ENCODE measurements around the gene KDM1A.
"Not testable (repeated sequence)": the region's sequence is repeated elsewhere in the genome, so short reads cannot be mapped to it uniquely, and the experiment has no call there.

Gene KDM1A

GRCh38 chr1:22975694-22976093 is 43.6 kb upstream of the KDM1A start (continued):
- TF ChIP-seq, protein P1, sequence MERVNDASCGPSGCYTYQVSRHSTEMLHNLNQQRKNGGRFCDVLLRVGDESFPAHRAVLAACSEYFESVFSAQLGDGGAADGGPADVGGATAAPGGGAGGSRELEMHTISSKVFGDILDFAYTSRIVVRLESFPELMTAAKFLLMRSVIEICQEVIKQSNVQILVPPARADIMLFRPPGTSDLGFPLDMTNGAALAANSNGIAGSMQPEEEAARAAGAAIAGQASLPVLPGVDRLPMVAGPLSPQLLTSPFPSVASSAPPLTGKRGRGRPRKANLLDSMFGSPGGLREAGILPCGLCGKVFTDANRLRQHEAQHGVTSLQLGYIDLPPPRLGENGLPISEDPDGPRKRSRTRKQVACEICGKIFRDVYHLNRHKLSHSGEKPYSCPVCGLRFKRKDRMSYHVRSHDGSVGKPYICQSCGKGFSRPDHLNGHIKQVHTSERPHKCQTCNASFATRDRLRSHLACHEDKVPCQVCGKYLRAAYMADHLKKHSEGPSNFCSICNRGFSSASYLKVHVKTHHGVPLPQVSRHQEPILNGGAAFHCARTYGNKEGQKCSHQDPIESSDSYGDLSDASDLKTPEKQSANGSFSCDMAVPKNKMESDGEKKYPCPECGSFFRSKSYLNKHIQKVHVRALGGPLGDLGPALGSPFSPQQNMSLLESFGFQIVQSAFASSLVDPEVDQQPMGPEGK (CRISPR knock-in tag; IDR thresholded peaks at IDR 0.05; ENCODE audit: borderline replicate concordance) = no peak
- no peak for TF ChIP-seq RARB (CRISPR knock-in tag; IDR thresholded peaks at IDR 0.05)
- TF ChIP-seq ZFP30 (CRISPR knock-in tag; IDR thresholded peaks at IDR 0.05) = no peak
- TF ChIP-seq TOX (CRISPR knock-in tag; IDR thresholded peaks at IDR 0.05; ENCODE audit: borderline replicate concordance) = no peak
- TF ChIP-seq TSHZ2 (CRISPR knock-in tag; IDR thresholded peaks at IDR 0.05) = no peak
- no peak for TF ChIP-seq ZFP3 (CRISPR knock-in tag; IDR thresholded peaks at IDR 0.05)

- TF ChIP-seq ARNTL (CRISPR knock-in tag; IDR thresholded peaks at IDR 0.05; ENCODE audit: borderline replicate concordance, low read depth) (no peak), CSDC2 (CRISPR knock-in tag; IDR thresholded peaks at IDR 0.05) (no peak), RARB (CRISPR knock-in tag; IDR thresholded peaks at IDR 0.05) (no peak)
- TF ChIP-seq, protein P1 (CRISPR knock-in tag; IDR thresholded peaks at IDR 0.05; ENCODE audit: borderline replicate concordance) = no peak
- TF ChIP-seq, protein P2, sequence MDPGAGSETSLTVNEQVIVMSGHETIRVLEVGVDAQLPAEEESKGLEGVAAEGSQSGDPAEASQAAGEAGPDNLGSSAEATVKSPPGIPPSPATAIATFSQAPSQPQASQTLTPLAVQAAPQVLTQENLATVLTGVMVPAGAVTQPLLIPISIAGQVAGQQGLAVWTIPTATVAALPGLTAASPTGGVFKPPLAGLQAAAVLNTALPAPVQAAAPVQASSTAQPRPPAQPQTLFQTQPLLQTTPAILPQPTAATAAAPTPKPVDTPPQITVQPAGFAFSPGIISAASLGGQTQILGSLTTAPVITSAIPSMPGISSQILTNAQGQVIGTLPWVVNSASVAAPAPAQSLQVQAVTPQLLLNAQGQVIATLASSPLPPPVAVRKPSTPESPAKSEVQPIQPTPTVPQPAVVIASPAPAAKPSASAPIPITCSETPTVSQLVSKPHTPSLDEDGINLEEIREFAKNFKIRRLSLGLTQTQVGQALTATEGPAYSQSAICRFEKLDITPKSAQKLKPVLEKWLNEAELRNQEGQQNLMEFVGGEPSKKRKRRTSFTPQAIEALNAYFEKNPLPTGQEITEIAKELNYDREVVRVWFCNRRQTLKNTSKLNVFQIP (CRISPR knock-in tag; IDR thresholded peaks at IDR 0.05; ENCODE audit: borderline replicate concordance, low read depth) = no peak
- ATAC-seq = no peak
Observed at GRCh38 chr1:22976127-22976460, 43.2 kb upstream of the KDM1A start.

DNA sequence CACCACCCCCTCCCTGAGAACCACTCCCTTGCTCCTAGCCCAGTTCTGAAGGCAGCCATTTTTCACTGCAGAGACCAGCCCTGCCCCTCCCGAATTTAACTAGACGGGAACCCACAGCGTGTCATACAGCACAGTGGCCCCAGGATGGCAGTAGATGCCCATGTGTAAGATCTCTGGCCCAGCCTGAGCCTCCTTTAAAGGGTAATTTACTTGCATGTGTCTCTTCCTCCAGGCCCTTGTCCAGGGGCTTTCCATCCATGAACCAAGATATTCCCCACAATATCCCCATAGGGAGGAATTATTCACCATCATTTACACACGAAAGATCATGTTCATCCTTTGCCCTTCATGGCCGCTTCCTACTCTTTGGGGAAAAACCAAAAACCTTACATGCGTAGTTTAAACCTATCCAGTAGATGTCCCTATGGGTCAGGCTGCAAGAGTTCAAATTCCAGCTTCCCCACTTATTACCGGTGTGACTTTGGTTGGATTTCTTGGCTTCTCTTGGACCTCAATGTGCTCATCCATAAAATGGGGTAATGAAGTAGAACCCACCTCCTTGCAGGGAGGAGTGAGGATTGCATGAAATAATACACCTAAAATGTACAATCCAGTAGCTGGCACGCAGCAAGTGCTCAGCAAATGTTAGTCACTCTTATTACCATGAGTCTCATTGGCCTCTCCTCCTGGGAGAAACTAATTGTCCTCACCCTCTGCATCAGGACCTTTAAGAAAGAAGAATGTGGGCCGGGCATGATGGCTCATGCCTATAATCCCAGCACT is 42.6 kb upstream of the KDM1A start:
- TF ChIP-seq, protein P2 (CRISPR knock-in tag; IDR thresholded peaks at IDR 0.05; ENCODE audit: borderline replicate concordance, low read depth) = no peak
- peak; percentile 18; the same call in 1 of the 2 replicates for TF ChIP-seq ZNF70 (CRISPR knock-in tag; IDR thresholded peaks at IDR 0.05)
- peak; percentile 97 for ATAC-seq

DNA sequence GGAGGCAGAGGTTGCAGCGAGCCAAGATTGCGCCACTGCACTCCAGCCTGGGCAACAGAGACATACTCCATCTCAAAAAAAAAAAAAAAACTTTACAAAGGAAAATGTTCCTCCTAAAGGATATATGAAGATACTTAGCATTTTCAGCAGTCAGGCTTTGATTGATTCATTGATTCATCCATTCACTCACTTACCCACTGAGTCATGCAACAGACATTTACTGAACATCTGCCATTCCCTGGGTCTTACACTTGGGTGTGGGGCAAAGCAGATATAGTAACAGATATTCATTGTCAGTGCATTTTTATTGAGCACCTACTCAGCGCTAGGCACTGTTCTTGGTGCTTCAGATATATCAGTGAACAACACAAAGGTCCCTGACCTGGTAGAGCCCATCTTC is 41.0 kb upstream of the KDM1A start:
- TF ChIP-seq PPARA (CRISPR knock-in tag; IDR thresholded peaks at IDR 0.05; ENCODE audit: borderline replicate concordance) (no peak), ISL1 (CRISPR knock-in tag; IDR thresholded peaks at IDR 0.05) (peak; percentile 35; the same call in 1 of the 2 replicates)
- ATAC-seq = peak; percentile 13; the same call in 2 of the 3 replicates

DNA sequence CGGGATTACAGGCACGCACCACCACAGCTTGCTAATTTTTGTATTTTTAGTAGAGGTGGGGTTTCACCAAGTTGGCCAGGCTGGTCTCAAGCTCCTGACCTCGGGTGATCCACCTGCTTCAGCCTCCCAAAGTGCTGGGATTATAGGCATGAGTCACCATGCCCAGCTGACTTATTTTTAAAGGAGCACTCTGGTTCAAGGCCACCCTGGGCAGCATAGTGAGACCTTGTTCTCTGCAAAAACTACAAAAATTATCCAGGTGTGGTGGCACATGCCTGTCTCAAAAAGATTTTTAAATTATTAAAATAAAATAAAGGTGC is 38.8 kb upstream of the KDM1A start:
- ATAC-seq = not testable (repeated sequence)

GRCh38 chr1:22983944-22984343 is 35.3 kb upstream of the KDM1A start:
- no peak for ATAC-seq
- TF ChIP-seq TCF4 (CRISPR knock-in tag; IDR thresholded peaks at IDR 0.05; ENCODE audit: borderline replicate concordance) = no peak
- no peak for TF ChIP-seq PPARA (CRISPR knock-in tag; IDR thresholded peaks at IDR 0.05; ENCODE audit: borderline replicate concordance)
- no peak for TF ChIP-seq RARB (CRISPR knock-in tag; IDR thresholded peaks at IDR 0.05)
- TF ChIP-seq CREB5 (CRISPR knock-in tag; IDR thresholded peaks at IDR 0.05; ENCODE audit: low read depth) = no peak
- TF ChIP-seq ZNF70 (CRISPR knock-in tag; IDR thresholded peaks at IDR 0.05) = no peak
- TF ChIP-seq ARNTL (CRISPR knock-in tag; IDR thresholded peaks at IDR 0.05; ENCODE audit: borderline replicate concordance, low read depth) = no peak
- TF ChIP-seq, protein P1 (CRISPR knock-in tag; IDR thresholded peaks at IDR 0.05; ENCODE audit: borderline replicate concordance) = no peak
- no peak for TF ChIP-seq SNAI2 (CRISPR knock-in tag; IDR thresholded peaks at IDR 0.05)
- TF ChIP-seq, protein P2 (CRISPR knock-in tag; IDR thresholded peaks at IDR 0.05; ENCODE audit: borderline replicate concordance, low read depth) = no peak

All from SK-N-SH treated with all-trans-retinoic acid at 6 μM for 48 hours (cell line).